Rectal smooth muscle tissue (tissue), 1 donor: ENCODE data around the gene LINC00632.
"Not testable (repeated sequence)": the region's sequence is repeated elsewhere in the genome, so short reads cannot be mapped to it uniquely, and the experiment has no call there.

Experiments
- H3K27ac ChIP-seq: one replicate; pipeline ENCODE4 v1.7.0; 2013; ENCODE audit warnings: low read depth, low read length, inconsistent platforms
- H3K27me3 ChIP-seq: one replicate; pipeline ENCODE4 v1.7.0; 2013; ENCODE audit warnings: low read length; ENCODE audit not compliant: control insufficient read depth, insufficient read depth
- H3K36me3 ChIP-seq: one replicate; pipeline ENCODE4 v1.7.0; 2013; ENCODE audit warnings: low read length; ENCODE audit not compliant: control insufficient read depth, insufficient read depth
- H3K4me1 ChIP-seq: one replicate; pipeline ENCODE4 v1.7.0; 2013; ENCODE audit warnings: low read length; ENCODE audit not compliant: control insufficient read depth, insufficient read depth
- H3K4me3 ChIP-seq: one replicate; pipeline ENCODE4 v1.7.0; 2013; ENCODE audit warnings: low read length
- H3K9ac ChIP-seq: one replicate; pipeline ENCODE4 v1.7.0; 2013; ENCODE audit warnings: low read length

Gene LINC00632

DNA sequence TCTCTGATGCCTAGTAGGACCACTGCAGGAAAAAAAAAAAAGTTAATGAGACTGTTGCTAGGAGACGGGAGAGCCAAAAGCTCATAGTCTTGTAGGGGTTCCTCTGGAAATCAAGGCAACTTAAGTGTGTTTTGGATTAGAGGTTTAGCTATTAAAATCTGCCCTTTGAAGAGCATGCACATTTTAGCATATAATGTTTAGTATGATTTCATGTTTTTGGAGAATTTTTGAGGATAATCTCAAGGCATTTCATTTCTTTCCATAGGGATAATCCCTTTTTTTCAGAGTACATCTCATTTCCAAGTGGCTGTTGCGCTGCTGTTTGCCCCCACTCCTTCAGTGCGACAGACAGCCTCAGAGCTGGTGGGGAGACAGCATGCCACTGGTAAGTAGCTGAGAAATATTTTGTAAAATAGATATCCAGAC is at the start of gene LINC00632:
LINC00632 (plus strand) TSS at position 339 of the 426 bp plus-strand sequence.
- Histone ChIP-seq H3K36me3 (no peaks in the 10 kb centered on the region), H3K4me3 (no peak within 1 kb of the TSS), H3K4me1 (no peaks in the 10 kb centered on the region), H3K27ac (no peak within 1 kb of the TSS), H3K27me3 (no peaks in the 10 kb centered on the region), H3K9ac (no peak within 1 kb of the TSS)

DNA sequence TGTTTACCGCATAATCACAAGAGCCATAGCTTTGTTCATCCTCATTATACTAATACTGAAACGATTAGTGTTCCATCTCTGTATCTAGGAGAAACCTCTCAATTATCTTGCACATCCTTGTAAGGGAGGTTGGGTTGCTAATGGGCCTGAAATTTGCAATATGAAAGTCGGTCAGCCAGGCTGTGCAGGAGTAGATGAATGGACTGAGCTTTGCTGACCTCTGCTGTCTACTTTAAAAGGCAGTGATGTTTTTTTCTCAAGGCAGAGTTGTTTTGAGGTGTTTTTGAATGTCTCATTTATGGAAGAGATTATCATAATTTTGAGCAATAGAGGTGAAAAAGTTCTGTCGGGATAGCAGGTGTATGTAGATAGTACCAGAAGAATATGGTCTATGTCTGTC is 47.9 kb upstream of the LINC00632 start:
- Histone ChIP-seq H3K4me1 (no peaks in the 10 kb centered on the region), H3K4me3 (no peak overlapping the region), H3K36me3 (no peaks in the 10 kb centered on the region), H3K27me3 (no peaks in the 10 kb centered on the region), H3K27ac (no peak overlapping the region), H3K9ac (no peak overlapping the region)

DNA sequence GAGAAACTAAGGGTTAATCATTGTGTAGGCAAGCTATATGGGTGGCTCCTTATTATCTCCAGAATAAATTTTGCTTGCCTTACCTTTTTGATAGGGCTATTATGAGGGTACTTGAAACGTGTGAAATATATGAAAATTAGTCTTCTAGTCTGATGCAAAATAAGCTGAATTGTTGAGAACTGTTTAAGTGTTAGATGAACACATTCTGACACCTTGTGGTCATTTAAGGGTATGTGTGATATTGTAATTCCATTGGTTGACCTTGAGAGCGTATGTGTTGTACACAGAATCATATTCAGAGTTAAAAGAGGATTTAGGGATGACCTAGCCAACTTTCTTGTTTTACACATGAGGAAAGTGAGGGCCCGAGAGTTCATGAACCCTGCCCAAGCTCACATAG is 44.6 kb upstream of the LINC00632 start:
- Histone ChIP-seq H3K4me3 (no peak overlapping the region), H3K36me3 (no peaks in the 10 kb centered on the region), H3K27me3 (no peaks in the 10 kb centered on the region), H3K9ac (no peak overlapping the region), H3K27ac (no peak overlapping the region), H3K4me1 (no peaks in the 10 kb centered on the region)

DNA sequence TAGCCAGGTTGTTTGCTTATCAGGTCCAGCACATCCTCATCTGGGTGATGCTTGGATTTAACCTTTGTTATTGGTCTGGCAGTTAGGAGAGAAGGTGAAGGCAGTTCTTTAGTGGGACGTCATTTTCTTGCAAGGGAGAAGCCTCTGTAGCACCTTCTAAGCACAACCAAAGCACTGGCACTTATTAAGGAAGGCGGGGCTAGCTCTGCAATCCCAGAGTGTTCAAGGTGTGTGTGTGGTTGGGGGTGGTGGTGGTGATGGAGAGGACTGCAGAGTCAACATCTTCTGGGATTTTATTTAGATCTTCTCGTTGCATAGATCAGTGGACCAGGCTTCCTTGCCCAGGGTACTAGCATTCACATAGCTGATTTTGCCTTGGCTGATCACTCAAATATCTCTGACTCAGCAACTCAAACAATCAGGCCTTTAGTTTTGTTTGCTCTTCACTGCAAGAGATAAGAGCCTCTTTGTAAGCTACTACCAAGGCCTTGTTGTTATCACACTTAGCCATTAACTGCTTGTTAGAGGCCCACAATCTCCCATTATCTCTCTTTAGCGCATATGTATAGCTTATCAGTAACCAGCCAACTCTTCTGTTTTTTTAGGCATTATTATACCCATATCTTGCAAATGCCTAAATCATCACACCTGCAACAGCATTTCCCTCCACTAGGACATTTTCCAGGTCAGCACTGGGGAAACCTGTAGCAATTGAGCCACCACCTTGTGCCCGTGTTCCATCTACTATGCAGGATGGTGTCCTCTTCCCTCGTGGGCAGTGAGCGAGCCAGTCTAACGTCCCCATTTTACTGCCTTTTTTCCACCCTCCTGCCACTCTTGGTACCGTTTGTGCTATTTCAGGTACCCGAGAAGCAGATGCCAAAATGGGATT is 36.5 kb upstream of the LINC00632 start:
- no peak overlapping the region for H3K27ac ChIP-seq
- H3K4me1 ChIP-seq = no peaks in the 10 kb centered on the region
- no peak overlapping the region for H3K4me3 ChIP-seq
- H3K9ac ChIP-seq = no peak overlapping the region
- H3K36me3 ChIP-seq = no peaks in the 10 kb centered on the region
- no peaks in the 10 kb centered on the region for H3K27me3 ChIP-seq

DNA sequence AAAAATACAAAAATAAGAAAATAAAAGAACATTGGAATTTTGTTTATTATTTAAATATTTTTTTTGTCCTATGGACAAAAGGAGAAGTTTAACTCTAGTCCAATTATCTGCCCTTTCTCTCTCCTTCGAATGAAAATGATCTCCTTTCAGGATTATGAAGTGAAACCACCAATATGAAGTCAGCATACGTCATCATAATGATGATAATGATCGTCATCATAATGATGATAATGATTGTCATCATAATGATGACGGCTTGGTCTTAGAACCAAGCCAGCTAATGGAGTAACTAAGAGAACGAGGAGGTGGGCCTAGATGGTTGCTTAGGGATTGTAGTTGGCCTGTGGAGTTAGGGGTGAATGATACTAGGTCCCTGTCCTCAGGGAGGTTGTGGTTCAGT is 21.9 kb upstream of the LINC00632 start:
- Histone ChIP-seq H3K4me1 (no peaks in the 10 kb centered on the region), H3K9ac (no peak overlapping the region), H3K36me3 (no peaks in the 10 kb centered on the region), H3K27ac (no peak overlapping the region), H3K27me3 (no peaks in the 10 kb centered on the region), H3K4me3 (no peak overlapping the region)

DNA sequence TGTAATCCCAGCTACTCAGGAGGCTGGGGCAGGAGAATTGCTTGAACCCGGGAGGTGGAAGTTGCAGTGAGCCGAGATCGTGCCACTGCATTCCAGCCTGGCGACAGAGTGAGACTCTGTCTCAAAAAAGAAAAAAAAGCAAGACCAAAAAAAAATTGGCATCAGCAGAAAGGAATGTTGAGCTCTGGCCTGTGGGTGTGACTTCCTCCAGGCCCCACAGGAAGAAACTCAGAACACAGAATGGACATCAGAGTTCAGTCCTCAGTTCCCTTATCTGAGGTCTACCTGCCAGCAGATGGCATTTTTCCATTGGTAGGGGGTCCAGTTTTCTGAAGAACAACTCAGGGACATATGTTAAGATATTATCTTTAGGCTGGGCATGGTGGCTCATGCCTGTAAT is 18.0 kb upstream of the LINC00632 start:
- H3K27me3 ChIP-seq, H3K27ac ChIP-seq, H3K4me1 ChIP-seq, H3K4me3 ChIP-seq, H3K9ac ChIP-seq, H3K36me3 ChIP-seq: not testable (repeated sequence)

DNA sequence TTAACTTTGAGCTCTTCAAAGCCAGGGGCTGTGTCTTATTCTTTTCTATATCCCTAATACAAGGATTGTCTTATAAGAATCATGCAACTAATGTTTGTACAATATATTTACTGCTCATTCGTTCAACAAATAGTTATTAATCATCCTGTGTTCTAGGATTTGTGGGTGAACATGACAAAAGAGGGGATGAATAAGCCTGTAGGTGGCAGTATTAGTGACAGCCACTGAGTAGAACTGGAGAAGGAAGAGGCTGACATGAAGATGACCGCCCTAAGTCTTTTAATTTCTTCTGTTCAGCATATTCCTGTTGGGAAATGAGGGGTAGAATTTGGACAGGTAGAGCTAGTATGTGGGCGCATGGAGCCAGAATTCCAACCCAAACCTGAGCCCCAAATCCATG is 11.9 kb upstream of the LINC00632 start:
- no peak overlapping the region for H3K27ac ChIP-seq

DNA sequence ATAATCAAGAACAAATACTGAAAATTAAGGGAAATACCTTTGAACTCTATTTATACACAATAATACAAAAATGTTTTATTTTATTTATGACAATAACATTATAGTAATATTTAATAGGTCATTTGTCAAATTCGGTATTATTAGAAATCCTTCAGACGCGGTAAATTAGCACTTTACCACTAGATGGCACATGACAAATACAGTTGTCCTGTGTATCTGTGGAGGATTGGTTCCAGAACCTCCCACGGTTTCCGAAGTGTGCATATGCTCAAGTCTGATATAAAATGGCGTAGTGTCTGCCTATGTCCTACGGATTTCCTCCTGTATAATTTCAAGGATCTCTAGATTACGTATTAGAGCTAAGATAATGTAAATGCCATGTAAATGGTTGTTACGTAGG is 8.1 kb upstream of the LINC00632 start:
- Histone ChIP-seq H3K36me3 (no peaks in the 10 kb centered on the region), H3K27me3 (no peaks in the 10 kb centered on the region)

More for the DNA sequence above, 11.9 kb upstream of the LINC00632 start:
- no peaks in the 10 kb centered on the region for H3K4me1 ChIP-seq
- no peaks in the 10 kb centered on the region for H3K27me3 ChIP-seq
- H3K36me3 ChIP-seq = no peaks in the 10 kb centered on the region
- no peak overlapping the region for H3K9ac ChIP-seq
- no peak overlapping the region for H3K4me3 ChIP-seq

DNA sequence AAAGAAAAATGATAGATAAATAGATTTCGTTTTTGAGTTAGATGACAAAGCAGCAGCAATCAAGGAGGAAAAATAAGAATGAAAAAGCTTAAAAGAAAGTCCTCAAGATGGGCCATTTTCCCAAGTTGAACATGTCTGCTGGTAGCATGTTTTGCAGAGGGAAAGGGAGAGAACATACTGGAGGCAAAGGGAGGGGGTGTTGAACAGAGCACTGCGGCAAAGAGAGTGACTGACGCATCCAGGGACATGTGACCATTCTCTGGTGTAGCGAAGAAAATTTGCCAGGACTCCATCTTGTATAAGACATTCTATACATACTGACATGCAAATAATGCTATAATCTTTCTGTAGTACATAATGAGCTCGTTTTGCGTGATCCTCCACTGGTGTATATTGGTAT is 1.2 kb downstream of the LINC00632 start:
- no peak overlapping the region for H3K27ac ChIP-seq
- no peak overlapping the region for H3K4me3 ChIP-seq
- no peaks in the 10 kb centered on the region for H3K27me3 ChIP-seq
- H3K9ac ChIP-seq = no peak overlapping the region
- no peaks in the 10 kb centered on the region for H3K4me1 ChIP-seq
- no peaks in the 10 kb centered on the region for H3K36me3 ChIP-seq

More for the DNA sequence above, 8.1 kb upstream of the LINC00632 start:
- Histone ChIP-seq H3K27ac (no peak overlapping the region), H3K4me1 (no peaks in the 10 kb centered on the region), H3K9ac (no peak overlapping the region), H3K4me3 (no peak overlapping the region)

DNA sequence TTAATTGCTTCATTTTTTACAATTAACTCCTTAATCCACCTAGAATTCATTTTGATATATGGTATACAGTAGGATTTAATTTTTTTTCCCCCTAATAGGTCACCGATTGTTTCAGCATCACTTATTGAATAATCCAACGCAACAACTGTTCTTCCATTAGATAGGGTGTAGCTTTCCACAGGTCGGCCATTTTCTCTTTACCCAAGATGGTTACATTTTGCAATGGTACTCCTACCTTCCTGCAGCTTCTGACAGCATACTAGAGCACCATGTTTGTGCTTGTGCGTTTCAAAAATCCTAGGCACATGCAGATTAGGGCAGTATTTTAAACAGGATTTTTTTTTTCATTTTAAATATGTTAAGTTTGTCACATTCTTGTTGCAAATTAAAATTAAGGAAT is 2.3 kb downstream of the LINC00632 start:
- no peaks in the 10 kb centered on the region for H3K27me3 ChIP-seq
- H3K9ac ChIP-seq = no peak overlapping the region
- H3K36me3 ChIP-seq = no peaks in the 10 kb centered on the region
- H3K4me1 ChIP-seq = no peaks in the 10 kb centered on the region
- H3K27ac ChIP-seq = no peak overlapping the region
- no peak overlapping the region for H3K4me3 ChIP-seq

DNA sequence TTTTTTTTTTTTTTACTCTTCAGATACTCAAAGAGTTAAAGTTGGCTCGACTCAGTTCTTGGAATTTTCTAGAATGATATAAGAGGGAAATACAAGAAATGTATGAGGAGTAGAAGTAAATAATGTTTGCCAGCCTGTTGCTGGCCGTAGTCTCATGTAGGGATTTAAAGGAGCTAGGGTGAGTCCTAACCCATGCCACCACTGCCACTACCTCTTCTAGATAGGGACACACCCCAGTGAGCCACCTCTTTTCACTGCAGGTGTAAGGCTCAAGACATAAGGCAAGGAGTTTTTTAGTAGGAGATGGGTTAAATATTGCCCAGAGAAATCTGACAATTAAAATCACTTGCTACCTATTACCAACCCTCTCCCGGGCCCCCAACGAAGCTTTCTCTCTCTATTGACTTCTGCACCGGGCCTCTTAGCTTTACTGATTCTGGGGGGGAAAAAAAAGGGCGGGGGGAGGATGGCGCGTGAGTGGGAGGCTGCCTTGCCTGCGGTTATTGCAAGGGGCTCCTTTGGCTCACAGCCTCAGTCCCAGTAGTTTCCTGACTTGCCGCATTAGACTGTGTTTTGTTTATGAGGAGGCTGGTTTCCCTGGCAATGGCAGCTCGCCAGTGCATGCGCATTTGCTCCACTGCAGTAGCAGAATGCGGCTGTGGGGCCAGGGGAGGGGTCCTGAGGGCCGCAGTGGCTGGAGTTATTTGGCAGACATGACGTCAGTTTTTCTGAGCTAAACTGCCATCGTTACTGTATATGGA is 3.0 kb downstream of the LINC00632 start:
- H3K27ac ChIP-seq = peak overlapping the region; percentile 64
- H3K36me3 ChIP-seq = no peaks in the 10 kb centered on the region
- peak overlapping the region; percentile 13 for H3K4me3 ChIP-seq
- H3K9ac ChIP-seq = no peak overlapping the region
- no peaks in the 10 kb centered on the region for H3K4me1 ChIP-seq
- no peaks in the 10 kb centered on the region for H3K27me3 ChIP-seq

DNA sequence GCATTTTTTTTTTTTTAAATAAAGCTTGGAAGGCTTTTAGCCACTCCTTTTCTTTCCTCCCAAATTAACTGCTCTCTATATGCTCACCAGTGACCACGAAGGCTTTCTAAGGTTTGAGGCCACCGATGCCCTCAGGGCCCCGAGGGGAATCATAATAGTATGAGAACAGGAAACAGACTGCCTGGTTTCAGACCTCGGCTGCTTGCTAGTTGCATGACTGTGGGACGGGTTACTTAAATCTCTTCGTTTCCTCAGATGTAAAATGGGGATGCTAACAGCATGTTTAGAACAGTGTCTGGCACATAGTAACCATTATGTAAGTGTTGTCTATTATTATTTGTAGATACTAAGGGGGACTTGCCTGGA is 3.6 kb downstream of the LINC00632 start:
- Histone ChIP-seq H3K27me3 (no peaks in the 10 kb centered on the region), H3K27ac (peak overlapping the region; percentile 64), H3K36me3 (no peaks in the 10 kb centered on the region), H3K4me1 (no peaks in the 10 kb centered on the region), H3K4me3 (peak overlapping the region; percentile 13), H3K9ac (no peak overlapping the region)
